Vagina (tissue), 2 donors: ENCODE measurements around the gene RPL19.

Experiments
- CTCF ChIP-seq, 3 experiments: fragments of 450-650 bp in 2 of 3; fragments of 200-600 bp in 1 of 3; sonication (generic) in 1 of 3; IDR thresholded peaks; one replicate each; pipeline ENCODE4 v1.5.1; 2017 to 2019; ENCODE audit warnings: antibody characterized with exemption in 3 of 3, mild to moderate bottlenecking in 2 of 3, moderate library complexity in 2 of 3
- POLR2A ChIP-seq, 2 donors: fragments of 450-650 bp; IDR thresholded peaks; one replicate each; pipeline ENCODE4 v1.6.1; 2017; ENCODE audit warnings: antibody characterized with exemption in 2 of 2, mild to moderate bottlenecking in 2 of 2, moderate library complexity in 2 of 2
- POLR2AphosphoS5 ChIP-seq, 2 donors: sonication (generic); formaldehyde crosslinking; IDR thresholded peaks; one replicate each; pipeline ENCODE4 v1.9.0; 2017; ENCODE audit warnings: antibody characterized with exemption in 2 of 2, mild to moderate bottlenecking in 2 of 2, low read depth in 1 of 2; ENCODE audit not compliant: insufficient read depth in 1 of 2

- TF ChIP-seq CTCF (IDR thresholded peaks at IDR 0.05) = no peak
- no peak for TF ChIP-seq POLR2AphosphoS5 (IDR thresholded peaks at IDR 0.05; ENCODE audit: insufficient read depth in 1 of 2, low read depth in 1 of 2)
- no peak for TF ChIP-seq POLR2A (IDR thresholded peaks at IDR 0.05)
These were observed 8.8 kb downstream of the RPL19 start for GRCh38 chr17:39208893-39209292.
